Kidney (tissue), 14 donors: ENCODE data around the gene GRIK3. TPM values are rescaled to one million over a fixed set of nuclear protein-coding genes. Genes with fewer than 3 reads are reported as not detected.

Experiments
- DNase-seq, 5 donors: peaks; one replicate each; pipeline ENCODE4 v3.0.0-alpha.2; 2013 to 2020
- FAIRE-seq: peaks from 2 replicates; lab custom pipeline; 2012; peaks lifted over from hg19 to GRCh38; lab: Jason Lieb, UNC
- H3K27ac ChIP-seq, 2 donors: one replicate each; pipeline ENCODE4 v1.7.0; 2013; ENCODE audit warnings: low read depth in 2 of 2, low read length in 2 of 2, inconsistent platforms in 1 of 2
- H3K27me3 ChIP-seq: one replicate; pipeline ENCODE4 v1.7.1; 2013; ENCODE audit warnings: low read length, inconsistent platforms; ENCODE audit not compliant: control insufficient read depth, insufficient read depth
- H3K36me3 ChIP-seq, 3 donors: one replicate each; pipeline versions ENCODE4 v1.7.0 to v1.7.1; 2013; ENCODE audit warnings: low read length in 3 of 3, control low read depth in 1 of 3, inconsistent platforms in 1 of 3; ENCODE audit not compliant: insufficient read depth in 3 of 3, control insufficient read depth in 2 of 3
- H3K4me1 ChIP-seq, 3 donors: one replicate each; pipeline versions ENCODE4 v1.7.0 to v1.7.1; 2013; ENCODE audit warnings: low read length in 3 of 3, inconsistent platforms in 1 of 3, low read depth in 1 of 3; ENCODE audit not compliant: control insufficient read depth in 2 of 3, insufficient read depth in 2 of 3
- H3K4me3 ChIP-seq, 3 donors: one replicate each; pipeline versions ENCODE4 v1.7.0 to v1.8.1; 2013; ENCODE audit warnings: low read length in 3 of 3, control low read depth in 1 of 3, inconsistent platforms in 1 of 3
- H3K9ac ChIP-seq, 3 donors: one replicate each; pipeline versions ENCODE4 v1.7.0 to v1.7.1; 2013; ENCODE audit warnings: low read length in 3 of 3, control low read depth in 1 of 3, inconsistent platforms in 1 of 3
- H3K9me3 ChIP-seq, 3 donors: one replicate each; pipeline versions ENCODE4 v1.7.0 to v1.7.1; 2013; ENCODE audit warnings: low read length in 3 of 3, control low read depth in 1 of 3, inconsistent platforms in 1 of 3; ENCODE audit not compliant: control insufficient read depth in 2 of 3, insufficient read depth in 1 of 3
- intact Hi-C: fragments of 100-400 bp; cut with DNase I; formaldehyde crosslinking; loops from one replicate; pipeline ENCODE4 v1.11.1; 2022
- polyA plus RNA-seq: library from polyadenylated mRNA; stranded (reverse); fragments of 350-450 nt; fragmentation: Illumina TruSeq; extraction: RNeasy Lipid Tissue Mini Kit (QIAGEN cat#74804); gene quantifications from one replicate; pipeline ENCODE4 v1.2.3, GENCODE V29; 2014; ENCODE audit warnings: low read depth, low replicate concordance; ENCODE audit not compliant: insufficient read depth
- total RNA-seq: library from RNA; stranded (reverse); fragmentation: NEBNext Ultra II Directional; extraction: Animal tissue kit (Norgen Biotek cat#: 25700); gene quantifications from one replicate; pipeline ENCODE4 v1.2.1, GENCODE V29; 2021
- TF ChIP-seq, protein P1 (sequence below): IDR thresholded peaks from 3 replicates; pipeline ENCODE4 v1.5.1; 2012; ENCODE audit warnings: mild to moderate bottlenecking, moderate library complexity, borderline replicate concordance; ENCODE audit not compliant: insufficient read depth; ENCODE audit errors: extremely low read depth
- donor health status: control.
- donor health status: control.
- donor health status: control.
- donor health status: control.
- donor health status: control.
- donor health status: DM: yes; HTN: yes; CAD: no.
- donor health status: Normal renal cell carcinoma (clear cell type).

The GRIK3 gene
- total and polyA plus RNA-seq, 2 donors from 2014 or later, result 0.06 to 0.38 TPM

- FAIRE-seq, result no peak
- TF ChIP-seq, protein P1, sequence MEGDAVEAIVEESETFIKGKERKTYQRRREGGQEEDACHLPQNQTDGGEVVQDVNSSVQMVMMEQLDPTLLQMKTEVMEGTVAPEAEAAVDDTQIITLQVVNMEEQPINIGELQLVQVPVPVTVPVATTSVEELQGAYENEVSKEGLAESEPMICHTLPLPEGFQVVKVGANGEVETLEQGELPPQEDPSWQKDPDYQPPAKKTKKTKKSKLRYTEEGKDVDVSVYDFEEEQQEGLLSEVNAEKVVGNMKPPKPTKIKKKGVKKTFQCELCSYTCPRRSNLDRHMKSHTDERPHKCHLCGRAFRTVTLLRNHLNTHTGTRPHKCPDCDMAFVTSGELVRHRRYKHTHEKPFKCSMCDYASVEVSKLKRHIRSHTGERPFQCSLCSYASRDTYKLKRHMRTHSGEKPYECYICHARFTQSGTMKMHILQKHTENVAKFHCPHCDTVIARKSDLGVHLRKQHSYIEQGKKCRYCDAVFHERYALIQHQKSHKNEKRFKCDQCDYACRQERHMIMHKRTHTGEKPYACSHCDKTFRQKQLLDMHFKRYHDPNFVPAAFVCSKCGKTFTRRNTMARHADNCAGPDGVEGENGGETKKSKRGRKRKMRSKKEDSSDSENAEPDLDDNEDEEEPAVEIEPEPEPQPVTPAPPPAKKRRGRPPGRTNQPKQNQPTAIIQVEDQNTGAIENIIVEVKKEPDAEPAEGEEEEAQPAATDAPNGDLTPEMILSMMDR, result no peak
- H3K4me3 ChIP-seq, result no peak overlapping the region
These were observed 18.2 kb downstream of the GRIK3 start for GRCh38 chr1:37016121-37016520.

DNA sequence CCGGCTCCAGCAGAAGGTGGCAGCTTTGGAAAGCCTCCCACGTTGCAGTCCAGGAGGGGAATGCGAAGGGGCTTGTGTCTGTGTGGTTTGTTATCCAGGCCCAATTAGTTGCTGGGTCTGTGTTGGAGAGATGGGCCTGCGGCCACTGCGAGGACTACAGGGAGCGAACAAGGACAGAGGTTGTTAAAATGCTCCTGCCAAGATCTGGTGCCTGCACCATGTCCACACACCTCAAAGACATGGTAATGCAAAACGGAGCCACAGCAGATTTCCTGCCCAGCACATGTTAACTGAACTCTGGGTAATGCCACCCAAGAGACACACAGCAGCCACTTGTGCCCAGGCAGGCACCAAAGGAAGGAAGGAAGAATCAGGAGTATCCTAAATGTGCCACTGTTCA is 18.6 kb downstream of the GRIK3 start:
- H3K27me3 ChIP-seq, result no peaks in the 10 kb centered on the region
- H3K27ac ChIP-seq, result no peak overlapping the region
- no peak overlapping the region for H3K9ac ChIP-seq
- TF ChIP-seq, protein P1, result no peak
- FAIRE-seq, result no peak
- no peak for DNase-seq
- no peak overlapping the region for H3K4me3 ChIP-seq
- H3K9me3 ChIP-seq, result peaks cover 0 to 6% (median 0%) of the 10 kb centered on the region in 3 donors
- no peaks in the 10 kb centered on the region for H3K36me3 ChIP-seq
- intact Hi-C loops, result no loop called here
- H3K4me1 ChIP-seq, result no peaks in the 10 kb centered on the region

More at GRCh38 chr1:37016121-37016520, 18.2 kb downstream of the GRIK3 start:
- Histone ChIP-seq H3K4me1 (no peaks in the 10 kb centered on the region), H3K36me3 (no peaks in the 10 kb centered on the region), H3K9ac (no peak overlapping the region), H3K9me3 (peaks cover 0 to 6% (median 0%) of the 10 kb centered on the region in 3 donors), H3K27ac (no peak overlapping the region), H3K27me3 (no peaks in the 10 kb centered on the region)
- intact Hi-C loops, result no loop called here
- DNase-seq, result no peak

- no peak for DNase-seq
- FAIRE-seq, result no peak
- Histone ChIP-seq H3K27me3 (no peaks in the 10 kb centered on the region), H3K4me1 (no peaks in the 10 kb centered on the region), H3K4me3 (no peak overlapping the region), H3K9ac (no peak overlapping the region), H3K36me3 (no peaks in the 10 kb centered on the region), H3K9me3 (no peaks in the 10 kb centered on the region), H3K27ac (no peak overlapping the region)
- intact Hi-C loops, result no loop called here
- TF ChIP-seq, protein P1, result no peak
These were observed 22.1 kb downstream of the GRIK3 start for GRCh38 chr1:37012226-37012625.

- Histone ChIP-seq H3K9ac (no peak overlapping the region), H3K27me3 (no peaks in the 10 kb centered on the region), H3K27ac (no peak overlapping the region), H3K36me3 (no peaks in the 10 kb centered on the region), H3K4me1 (no peaks in the 10 kb centered on the region), H3K4me3 (no peak overlapping the region), H3K9me3 (no peaks in the 10 kb centered on the region)
- FAIRE-seq (no peak), DNase-seq (no peak)
- TF ChIP-seq, protein P1, result no peak
- intact Hi-C loops, result no loop called here
These were observed 24.3 kb downstream of the GRIK3 start for GRCh38 chr1:37010011-37010410.
